DND-41 (cell line): ENCODE data around the gene CRYBA2.

Experiments
- ATAC-seq: fragments of 200-7000 bp; cut with Tn5 transposase; 3 replicates; pipeline ENCODE4 v1.9.1; 2021; ENCODE audit warnings: low read depth; ENCODE audit not compliant: insufficient read depth
- DNase-seq: peaks from one replicate; pipeline ENCODE4 v3.0.0-alpha.2; 2020
- H2AFZ ChIP-seq: 2 replicates; pipeline ENCODE4 v1.6.0; 2012; ENCODE audit warnings: low read depth, low read length
- H3K27ac ChIP-seq: 2 replicates; pipeline ENCODE4 v1.5.1; 2012; ENCODE audit warnings: low read length, inconsistent platforms
- H3K27me3 ChIP-seq: fragments of 200-600 bp; sonication (generic); 2 replicates; pipeline ENCODE4 v1.6.0; 2012; ENCODE audit warnings: low read length, mild to moderate bottlenecking, inconsistent platforms; ENCODE audit not compliant: insufficient read depth, poor library complexity
- H3K36me3 ChIP-seq: 2 replicates; pipeline ENCODE4 v1.5.1; 2012; ENCODE audit warnings: low read length, inconsistent platforms; ENCODE audit not compliant: insufficient read depth
- H3K4me1 ChIP-seq: 2 replicates; pipeline ENCODE4 v1.5.1; 2012; ENCODE audit warnings: mild to moderate bottlenecking, low read length; ENCODE audit not compliant: insufficient read depth
- H3K4me2 ChIP-seq: 2 replicates; pipeline ENCODE4 v1.6.0; 2012; ENCODE audit warnings: mild to moderate bottlenecking, moderate library complexity, low read length, inconsistent platforms; ENCODE audit not compliant: insufficient read depth
- H3K4me3 ChIP-seq, 2 experiments: fragments of 200-600 bp in 1 of 2; shearing (Covaris generic) in 1 of 2; 2 replicates each; pipeline ENCODE4 v1.5.1; 2012 to 2016; ENCODE audit warnings: inconsistent platforms in 2 of 2, low read length in 2 of 2, mild to moderate bottlenecking in 2 of 2, low read depth in 1 of 2, moderate library complexity in 1 of 2
- H3K79me2 ChIP-seq: 2 replicates; pipeline ENCODE4 v1.6.0; 2012; ENCODE audit warnings: low read length, inconsistent platforms; ENCODE audit not compliant: insufficient read depth
- H3K9ac ChIP-seq: 2 replicates; pipeline ENCODE4 v1.6.0; 2012; ENCODE audit warnings: low read depth, mild to moderate bottlenecking, inconsistent platforms, low read length, moderate library complexity
- H3K9me3 ChIP-seq: 2 replicates; pipeline ENCODE4 v1.5.1; 2012; ENCODE audit warnings: low read length, moderate library complexity, mild to moderate bottlenecking, inconsistent platforms; ENCODE audit not compliant: insufficient read depth, severe bottlenecking
- H4K20me1 ChIP-seq: 2 replicates; pipeline ENCODE4 v1.6.0; 2012; ENCODE audit warnings: low read length; ENCODE audit not compliant: insufficient read depth
- EZH2 ChIP-seq: IDR thresholded peaks from 3 replicates; pipeline ENCODE4 v1.6.1; 2012; ENCODE audit warnings: borderline replicate concordance, low read depth, mild to moderate bottlenecking, moderate library complexity, low read length, inconsistent platforms; ENCODE audit not compliant: severe bottlenecking
- TF ChIP-seq, protein P1 (sequence below): IDR thresholded peaks from 2 replicates; pipeline ENCODE4 v1.5.1; 2012; ENCODE audit warnings: borderline replicate concordance, low read length, moderate library complexity, mild to moderate bottlenecking; ENCODE audit not compliant: poor library complexity, severe bottlenecking; ENCODE audit errors: extremely low read depth

CRYBA2 gene

DNA sequence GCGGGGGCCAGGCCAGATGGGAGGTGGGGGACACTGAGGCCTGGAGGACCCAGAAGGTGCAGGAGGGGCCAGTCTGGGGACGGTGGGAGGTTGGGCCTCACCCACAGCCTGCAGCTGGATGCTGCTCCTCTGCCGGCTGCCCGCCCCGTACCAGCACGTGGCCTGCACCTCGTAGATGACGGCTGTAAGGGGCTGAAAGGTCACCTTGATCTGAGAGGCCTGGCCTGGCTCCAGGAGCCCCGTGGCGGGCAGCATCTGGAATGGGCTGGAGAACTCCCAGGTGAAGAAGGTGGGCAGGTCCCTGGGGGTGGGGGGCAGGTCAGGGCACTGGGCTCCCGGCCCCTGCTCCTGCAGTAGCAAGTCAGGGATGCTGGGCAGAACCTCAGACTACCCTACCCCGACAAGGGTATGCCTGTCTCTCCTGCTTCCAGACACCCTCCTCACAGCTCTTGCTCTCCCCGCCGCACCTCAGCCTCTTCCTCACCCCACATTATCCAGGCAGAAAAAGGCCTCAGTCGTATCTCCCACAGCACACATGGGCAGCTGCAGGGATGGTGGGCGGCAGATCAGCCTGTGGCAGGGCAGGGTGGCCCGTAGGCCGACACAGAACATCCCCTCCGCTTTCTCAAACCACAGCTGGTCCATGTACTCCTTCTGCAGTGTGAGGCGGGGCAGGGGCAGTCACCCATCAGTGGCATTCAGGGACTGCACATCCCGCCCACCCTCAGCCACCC is 38.0 kb upstream of the CRYBA2 start:
- no peak for ATAC-seq
- Histone ChIP-seq H3K9me3 (no peaks in the 10 kb centered on the region), H3K4me1 (no peaks in the 10 kb centered on the region), H3K27ac (no peak overlapping the region), H4K20me1 (peaks cover 8% of the 10 kb centered on the region; the same call in 1 of the 2 replicates), H3K27me3 (peaks cover 11% of the 10 kb centered on the region), H3K79me2 (no peaks in the 10 kb centered on the region), H2AFZ (no peak overlapping the region), H3K9ac (no peak overlapping the region), H3K4me2 (no peak overlapping the region), H3K4me3 (no peak overlapping the region), H3K36me3 (no peaks in the 10 kb centered on the region)
- DNase-seq, result no peak
- TF ChIP-seq EZH2, result no peak
- TF ChIP-seq, protein P1, sequence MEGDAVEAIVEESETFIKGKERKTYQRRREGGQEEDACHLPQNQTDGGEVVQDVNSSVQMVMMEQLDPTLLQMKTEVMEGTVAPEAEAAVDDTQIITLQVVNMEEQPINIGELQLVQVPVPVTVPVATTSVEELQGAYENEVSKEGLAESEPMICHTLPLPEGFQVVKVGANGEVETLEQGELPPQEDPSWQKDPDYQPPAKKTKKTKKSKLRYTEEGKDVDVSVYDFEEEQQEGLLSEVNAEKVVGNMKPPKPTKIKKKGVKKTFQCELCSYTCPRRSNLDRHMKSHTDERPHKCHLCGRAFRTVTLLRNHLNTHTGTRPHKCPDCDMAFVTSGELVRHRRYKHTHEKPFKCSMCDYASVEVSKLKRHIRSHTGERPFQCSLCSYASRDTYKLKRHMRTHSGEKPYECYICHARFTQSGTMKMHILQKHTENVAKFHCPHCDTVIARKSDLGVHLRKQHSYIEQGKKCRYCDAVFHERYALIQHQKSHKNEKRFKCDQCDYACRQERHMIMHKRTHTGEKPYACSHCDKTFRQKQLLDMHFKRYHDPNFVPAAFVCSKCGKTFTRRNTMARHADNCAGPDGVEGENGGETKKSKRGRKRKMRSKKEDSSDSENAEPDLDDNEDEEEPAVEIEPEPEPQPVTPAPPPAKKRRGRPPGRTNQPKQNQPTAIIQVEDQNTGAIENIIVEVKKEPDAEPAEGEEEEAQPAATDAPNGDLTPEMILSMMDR, result no peak

DNA sequence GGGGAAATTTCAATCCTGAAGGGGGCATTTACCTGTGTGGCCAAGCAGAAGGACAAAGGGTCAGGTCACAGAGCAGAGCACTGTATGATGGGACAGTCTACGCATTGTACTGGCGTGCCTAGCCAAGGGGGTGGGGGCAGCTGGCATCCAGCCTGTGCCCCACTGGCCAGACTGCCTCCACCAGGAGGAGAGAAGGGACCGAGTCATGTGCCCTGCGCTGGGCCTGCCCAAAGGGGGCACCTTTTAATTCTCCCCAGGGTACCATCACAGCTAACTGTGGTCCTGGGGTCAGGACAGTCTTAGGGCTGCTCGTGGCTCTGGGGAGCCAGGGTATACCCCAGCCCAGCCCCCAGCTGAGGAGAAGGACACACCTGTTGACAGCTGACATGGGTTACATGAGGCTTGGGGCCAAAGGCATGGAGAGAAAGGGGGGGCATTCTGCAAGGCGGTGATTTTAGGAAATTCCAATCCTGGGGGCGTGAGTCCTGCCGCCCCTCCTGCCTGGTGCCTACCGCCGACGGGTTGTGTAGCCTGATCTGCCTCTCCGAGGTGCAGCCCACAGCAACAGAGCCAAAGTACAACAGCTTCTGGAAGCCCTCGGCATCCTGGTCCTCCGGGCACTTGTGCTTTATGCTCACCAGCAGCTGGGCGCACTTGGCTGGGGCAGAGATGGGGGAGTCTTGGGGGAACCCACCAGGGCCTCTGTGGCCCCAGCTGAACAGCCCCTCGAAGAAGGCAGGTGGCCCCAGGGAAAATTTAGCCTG is 37.1 kb upstream of the CRYBA2 start:
- Histone ChIP-seq H3K36me3 (no peaks in the 10 kb centered on the region), H3K27me3 (peaks cover 17% of the 10 kb centered on the region), H4K20me1 (peaks cover 8% of the 10 kb centered on the region; the same call in 1 of the 2 replicates), H3K27ac (no peak overlapping the region), H2AFZ (no peak overlapping the region), H3K9me3 (no peaks in the 10 kb centered on the region), H3K9ac (no peak overlapping the region), H3K4me3 (no peak overlapping the region), H3K4me1 (no peaks in the 10 kb centered on the region), H3K79me2 (no peaks in the 10 kb centered on the region), H3K4me2 (no peak overlapping the region)
- DNase-seq (no peak), ATAC-seq (0 out of 3 replicates have a peak, but pooled peaks have one; percentile 6)
- no peak for TF ChIP-seq EZH2
- TF ChIP-seq, protein P1, result no peak

DNA sequence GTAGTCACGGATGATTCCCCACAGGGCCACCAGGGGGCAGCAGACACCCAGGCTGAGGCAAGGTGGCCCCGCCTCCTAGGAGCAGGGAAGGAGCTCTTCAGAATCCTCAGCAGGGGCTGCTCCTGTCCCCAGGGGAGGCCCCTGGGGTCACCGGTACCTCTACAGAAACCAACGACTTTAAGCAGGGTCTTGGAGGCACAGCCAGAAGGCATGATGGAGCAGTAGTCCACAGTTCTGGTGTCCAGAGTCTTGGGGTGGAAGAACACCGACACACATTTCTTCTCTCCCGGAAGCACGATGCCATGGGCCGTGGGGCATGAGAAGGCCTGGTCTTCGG is 36.6 kb upstream of the CRYBA2 start:
- H2AFZ ChIP-seq, result no peak overlapping the region
- H4K20me1 ChIP-seq, result peaks cover 8% of the 10 kb centered on the region; the same call in 1 of the 2 replicates
- no peaks in the 10 kb centered on the region for H3K79me2 ChIP-seq
- ATAC-seq (peak; percentile 95), DNase-seq (peak; percentile 79)
- H3K9me3 ChIP-seq, result no peaks in the 10 kb centered on the region
- H3K36me3 ChIP-seq, result no peaks in the 10 kb centered on the region
- peaks cover 17% of the 10 kb centered on the region for H3K27me3 ChIP-seq
- no peak overlapping the region for H3K4me3 ChIP-seq
- H3K4me2 ChIP-seq, result no peak overlapping the region
- H3K27ac ChIP-seq, result no peak overlapping the region
- TF ChIP-seq, protein P1, result peak; percentile 98
- no peak for TF ChIP-seq EZH2
- no peaks in the 10 kb centered on the region for H3K4me1 ChIP-seq
- no peak overlapping the region for H3K9ac ChIP-seq
